Mammary epithelial cell (primary cell): ENCODE data around the gene STXBP4.

Source experiments
- EZH2 ChIP-seq: IDR thresholded peaks from 2 replicates; pipeline ENCODE4 v1.6.1; 2012; ENCODE audit warnings: low read length, inconsistent platforms, borderline replicate concordance
- TF ChIP-seq, protein P1 (sequence below), 2 donors: IDR thresholded peaks in 1 of 2; conservative IDR thresholded peaks in 1 of 2; 2 replicates each; pipeline ENCODE4 v1.5.1; 2011 to 2012; ENCODE audit warnings: inconsistent platforms in 2 of 2, low read length in 2 of 2, mild to moderate bottlenecking in 2 of 2, control low read depth in 1 of 2, low read depth in 1 of 2; ENCODE audit not compliant: insufficient read depth in 1 of 2; ENCODE audit errors: extremely low read depth in 1 of 2

GRCh38 chr17:55134486-55135157 is 166.1 kb downstream of the STXBP4 start:
- TF ChIP-seq, protein P1, sequence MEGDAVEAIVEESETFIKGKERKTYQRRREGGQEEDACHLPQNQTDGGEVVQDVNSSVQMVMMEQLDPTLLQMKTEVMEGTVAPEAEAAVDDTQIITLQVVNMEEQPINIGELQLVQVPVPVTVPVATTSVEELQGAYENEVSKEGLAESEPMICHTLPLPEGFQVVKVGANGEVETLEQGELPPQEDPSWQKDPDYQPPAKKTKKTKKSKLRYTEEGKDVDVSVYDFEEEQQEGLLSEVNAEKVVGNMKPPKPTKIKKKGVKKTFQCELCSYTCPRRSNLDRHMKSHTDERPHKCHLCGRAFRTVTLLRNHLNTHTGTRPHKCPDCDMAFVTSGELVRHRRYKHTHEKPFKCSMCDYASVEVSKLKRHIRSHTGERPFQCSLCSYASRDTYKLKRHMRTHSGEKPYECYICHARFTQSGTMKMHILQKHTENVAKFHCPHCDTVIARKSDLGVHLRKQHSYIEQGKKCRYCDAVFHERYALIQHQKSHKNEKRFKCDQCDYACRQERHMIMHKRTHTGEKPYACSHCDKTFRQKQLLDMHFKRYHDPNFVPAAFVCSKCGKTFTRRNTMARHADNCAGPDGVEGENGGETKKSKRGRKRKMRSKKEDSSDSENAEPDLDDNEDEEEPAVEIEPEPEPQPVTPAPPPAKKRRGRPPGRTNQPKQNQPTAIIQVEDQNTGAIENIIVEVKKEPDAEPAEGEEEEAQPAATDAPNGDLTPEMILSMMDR (conservative IDR thresholded peaks at IDR 0.05 in 1 of 2, IDR thresholded peaks at IDR 0.05 in 1 of 2; ENCODE audit: extremely low read depth in 1 of 2, insufficient read depth in 1 of 2, low read depth in 1 of 2, low read length in 2 of 2): no peak
- no peak for TF ChIP-seq EZH2
